ENCODE data around the gene ESR2. TPM values are rescaled to one million over a fixed set of nuclear protein-coding genes. Genes with fewer than 3 reads are reported as not detected.
"Not testable (repeated sequence)": the region's sequence is repeated elsewhere in the genome, so short reads cannot be mapped to it uniquely, and the experiment has no call there.

Gene ESR2
- total RNA-seq, 1 experiment from 2014 or later = not detected

GRCh38 chr14:64064447-64064846 is 229.7 kb downstream of the ESR2 start:
- no peak for DNase-seq (ENCODE audit: low spot score)
- in situ Hi-C loops (cut with HindIII; ENCODE audit: low sequenced_read_pairs) = no loop called here

GRCh38 chr14:64062381-64063115 is 231.6 kb downstream of the ESR2 start:
- peak; percentile 33 for DNase-seq (ENCODE audit: low spot score)
- in situ Hi-C loops (cut with HindIII; ENCODE audit: low sequenced_read_pairs) = no loop called here

GRCh38 chr14:64061706-64062105 is 232.5 kb downstream of the ESR2 start:
- in situ Hi-C loops (cut with HindIII; ENCODE audit: low sequenced_read_pairs) = no loop called here
- no peak for DNase-seq (ENCODE audit: low spot score)

DNA sequence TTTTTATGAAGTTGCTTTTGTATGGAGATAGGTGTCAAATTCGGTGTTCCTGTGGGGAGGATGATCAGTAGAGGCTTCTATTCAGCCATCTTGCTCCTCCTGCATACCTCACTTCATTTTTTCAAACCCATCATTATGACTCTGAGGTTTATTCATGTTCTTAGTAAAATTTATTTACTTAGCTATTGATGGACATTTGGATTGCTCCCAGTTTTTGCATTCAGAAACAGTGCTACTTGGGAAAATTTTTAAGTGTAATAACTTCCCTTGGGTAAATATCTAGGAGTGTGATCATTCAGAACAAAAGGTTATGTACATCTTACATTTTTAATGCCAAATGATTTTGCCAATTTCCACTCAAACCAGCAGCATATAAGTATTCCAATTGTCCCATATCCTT is 233.1 kb downstream of the ESR2 start:
- in situ Hi-C loops (cut with HindIII; ENCODE audit: low sequenced_read_pairs) = no loop called here

GRCh38 chr14:64060648-64061096 is 233.5 kb downstream of the ESR2 start:
- DNase-seq (ENCODE audit: low spot score) = no peak
- in situ Hi-C loops (cut with HindIII; ENCODE audit: low sequenced_read_pairs) = no loop called here

More for the DNA sequence above, 233.1 kb downstream of the ESR2 start:
- no peak for DNase-seq (ENCODE audit: low spot score)

DNA sequence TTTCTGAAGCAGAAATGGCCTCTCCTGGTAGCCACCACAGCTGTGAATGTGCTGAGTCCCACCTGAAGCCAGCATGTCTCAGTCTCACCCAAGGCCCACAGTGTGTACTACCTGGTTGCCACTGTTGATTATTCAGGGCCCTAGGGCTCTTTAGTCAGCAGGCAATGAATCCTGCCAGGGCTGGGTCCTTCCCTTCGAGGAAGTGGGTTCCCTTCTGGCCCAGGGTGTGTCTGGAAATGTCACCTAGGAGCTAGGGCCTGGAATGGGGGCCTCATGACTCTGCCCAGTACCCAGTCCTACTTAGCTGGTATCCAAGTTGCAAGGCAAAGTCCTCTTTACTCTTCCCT is 234.0 kb downstream of the ESR2 start:
- in situ Hi-C loops (cut with HindIII; ENCODE audit: low sequenced_read_pairs) = no loop called here
- DNase-seq (ENCODE audit: low spot score) = no peak

GRCh38 chr14:64059454-64060198 is 234.5 kb downstream of the ESR2 start:
- no peak for DNase-seq (ENCODE audit: low spot score)
- in situ Hi-C loops (cut with HindIII; ENCODE audit: low sequenced_read_pairs) = no loop called here

GRCh38 chr14:64053694-64054669 is 240.2 kb downstream of the ESR2 start:
- in situ Hi-C loops (cut with HindIII; ENCODE audit: low sequenced_read_pairs) = no loop called here
- DNase-seq (ENCODE audit: low spot score) = no peak

GRCh38 chr14:64049616-64050381 is 244.4 kb downstream of the ESR2 start:
- in situ Hi-C loops (cut with HindIII; ENCODE audit: low sequenced_read_pairs) = no loop called here
- no peak for DNase-seq (ENCODE audit: low spot score)

DNA sequence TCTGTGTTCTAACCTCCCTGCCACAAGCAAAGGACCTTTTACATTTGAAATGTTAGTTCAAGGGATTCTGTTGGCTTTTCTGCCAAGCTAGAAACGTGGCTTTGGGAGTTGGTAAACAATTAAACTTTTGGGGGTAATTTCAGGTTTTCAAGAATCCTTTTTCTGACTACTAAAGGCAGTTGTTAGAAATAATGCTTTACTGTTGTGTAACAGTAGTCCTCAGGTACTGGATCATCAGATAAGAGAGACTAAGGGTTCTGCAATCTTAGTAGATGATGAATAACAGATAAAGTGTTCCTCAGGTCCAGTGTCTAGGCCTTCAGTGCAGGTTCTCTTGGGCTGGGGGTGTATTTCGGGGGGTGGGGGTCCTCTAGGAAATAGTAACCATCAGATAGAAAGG is 249.1 kb downstream of the ESR2 start:
- in situ Hi-C loops (cut with HindIII; ENCODE audit: low sequenced_read_pairs) = no loop called here
- no peak for DNase-seq (ENCODE audit: low spot score)

DNA sequence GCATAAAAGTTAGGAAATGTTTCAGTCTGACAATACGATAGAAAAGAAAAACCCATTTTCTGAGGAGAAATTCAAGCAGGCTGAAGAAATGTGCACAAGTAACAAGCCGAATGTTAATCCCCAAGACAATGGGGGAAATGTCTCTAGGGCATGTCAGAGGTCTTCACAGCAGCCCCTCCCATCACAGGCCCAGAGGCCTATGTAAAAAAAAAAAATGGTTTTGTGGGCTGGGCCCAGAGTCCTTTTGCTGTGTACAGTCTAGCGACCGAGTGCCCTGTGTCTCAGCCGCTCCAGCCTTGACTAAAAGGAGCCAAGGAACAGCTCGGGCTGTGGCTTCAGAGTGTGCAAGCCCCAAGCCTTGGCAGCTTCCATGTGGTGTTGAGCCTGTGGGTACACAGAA is 250.9 kb downstream of the ESR2 start:
- in situ Hi-C loops (cut with HindIII; ENCODE audit: low sequenced_read_pairs) = not testable (repeated sequence)

GRCh38 chr14:64040044-64040443 is 254.1 kb downstream of the ESR2 start:
- DNase-seq (ENCODE audit: low spot score) = no peak
- in situ Hi-C loops (cut with HindIII; ENCODE audit: low sequenced_read_pairs) = no loop called here

More for the DNA sequence above, 250.9 kb downstream of the ESR2 start:
- not testable (repeated sequence) for DNase-seq (ENCODE audit: low spot score)

DNA sequence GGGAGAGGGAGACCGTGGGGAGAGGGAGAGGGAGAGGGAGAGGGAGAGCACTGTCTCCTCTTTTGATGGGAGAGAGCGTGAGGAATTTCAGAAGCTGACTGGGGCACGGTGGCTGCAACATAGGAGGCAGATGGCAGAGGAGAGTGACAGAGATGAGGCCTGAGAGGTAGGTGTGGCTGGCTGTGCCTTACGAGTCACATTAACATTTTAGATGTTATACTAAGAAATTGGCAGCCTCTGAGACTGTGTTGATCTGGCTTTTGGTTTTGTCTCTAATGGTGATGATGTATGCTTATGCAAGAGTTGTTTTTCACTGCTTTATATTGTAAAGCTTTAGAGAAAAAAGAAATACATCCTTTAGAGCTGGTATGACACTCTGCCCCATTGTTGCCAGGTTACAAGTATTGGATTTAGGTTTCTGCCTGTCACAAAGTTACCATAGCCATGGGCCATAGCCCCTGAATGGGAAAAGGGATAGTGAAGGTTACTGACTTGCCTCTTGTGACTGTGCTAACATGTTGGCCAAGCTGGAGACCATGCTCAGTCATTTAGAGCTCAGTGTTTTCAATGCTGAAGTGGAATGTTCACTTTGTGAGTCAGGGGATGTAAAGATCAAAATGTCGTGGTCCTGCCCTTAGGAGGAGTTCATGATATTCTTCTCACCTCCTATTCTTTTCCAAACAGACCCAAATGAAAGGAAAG is 255.2 kb downstream of the ESR2 start:
- in situ Hi-C loops (cut with HindIII; ENCODE audit: low sequenced_read_pairs) = no loop called here
- DNase-seq (ENCODE audit: low spot score) = no peak

- in situ Hi-C loops (cut with HindIII; ENCODE audit: low sequenced_read_pairs); DNase-seq (ENCODE audit: low spot score): not testable (repeated sequence)
These were observed 256.1 kb downstream of the ESR2 start for GRCh38 chr14:64037869-64038745.

DNA sequence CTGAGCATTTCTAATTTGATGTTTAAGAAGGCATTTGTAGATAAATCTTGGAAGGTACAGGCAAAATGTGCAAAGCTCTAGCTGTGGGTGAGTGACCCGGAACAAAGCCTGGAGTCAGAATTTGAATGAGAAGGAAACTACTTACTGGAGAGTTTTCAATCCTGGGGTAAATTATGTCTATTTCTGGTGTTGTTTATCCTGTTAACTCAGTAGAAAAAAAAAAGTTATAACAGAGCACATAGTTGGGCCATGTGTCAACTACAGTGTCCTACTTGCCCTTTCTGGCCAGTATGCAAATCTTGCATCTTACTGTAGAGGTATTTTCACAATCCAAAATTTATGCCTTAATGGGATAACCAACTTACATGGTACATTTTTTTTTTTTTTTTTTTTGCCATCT is 259.0 kb downstream of the ESR2 start:
- no peak for DNase-seq (ENCODE audit: low spot score)
- in situ Hi-C loops (cut with HindIII; ENCODE audit: low sequenced_read_pairs) = no loop called here
